T-helper 2 cell treated with Interferon-gamma antibody and Interleukin-4, amounts not matched to agents 5 μg/mL and 100 μg/mL, for 36 hours (primary cell): ENCODE data around the gene HSF4.

ENCODE experiments used
- DNase-seq: peaks from one replicate; pipeline ENCODE4 v3.0.0; 2021; ENCODE audit warnings: low spot score
- H3K27ac Mint-ChIP-seq: one replicate; pipeline ENCODE4 v1.8.0; 2021; ENCODE audit warnings: mild to moderate bottlenecking, mixed read lengths
- H3K27me3 Mint-ChIP-seq: one replicate; pipeline ENCODE4 v1.8.0; 2021; ENCODE audit warnings: low read depth, mixed read lengths
- H3K36me3 Mint-ChIP-seq: one replicate; pipeline ENCODE4 v1.8.0; 2021; ENCODE audit warnings: low read depth, mixed read lengths
- H3K4me1 Mint-ChIP-seq: one replicate; pipeline ENCODE4 v1.8.0; 2021; ENCODE audit warnings: low read depth, mixed read lengths
- H3K4me3 Mint-ChIP-seq: one replicate; pipeline ENCODE4 v1.8.0; 2022; ENCODE audit warnings: mild to moderate bottlenecking, moderate library complexity, mixed read lengths
- H3K9me3 Mint-ChIP-seq: one replicate; pipeline ENCODE4 v1.8.0; 2021; ENCODE audit warnings: mixed read lengths

The HSF4 gene

DNA sequence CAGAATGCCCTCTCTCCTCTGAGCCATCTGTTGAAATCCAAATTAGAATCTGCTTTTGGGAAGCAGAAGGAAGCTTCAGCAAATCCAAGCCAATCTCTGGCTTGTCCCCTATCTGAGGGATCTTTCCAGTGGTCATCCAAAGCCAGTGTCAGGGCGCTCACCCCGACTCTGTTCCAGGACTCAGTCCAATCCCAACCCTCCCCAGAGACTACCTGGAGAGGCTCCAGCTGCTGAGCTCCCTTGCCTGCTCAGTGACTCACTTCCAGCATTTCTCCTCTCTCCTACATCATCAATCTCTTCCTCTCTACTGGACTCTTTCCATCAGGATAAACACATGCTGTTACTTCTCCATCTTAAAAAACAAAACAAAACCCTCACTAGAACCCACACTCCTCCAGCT is 16.8 kb downstream of the HSF4 start:
- H3K4me3 Mint-ChIP-seq: no peak overlapping the region
- H3K36me3 Mint-ChIP-seq: peaks cover 5% of the 10 kb centered on the region
- DNase-seq: no peak
- H3K4me1 Mint-ChIP-seq: peaks cover 26% of the 10 kb centered on the region
- no peaks in the 10 kb centered on the region for H3K9me3 Mint-ChIP-seq
- H3K27me3 Mint-ChIP-seq: peaks cover 11% of the 10 kb centered on the region
- no peak overlapping the region for H3K27ac Mint-ChIP-seq

DNA sequence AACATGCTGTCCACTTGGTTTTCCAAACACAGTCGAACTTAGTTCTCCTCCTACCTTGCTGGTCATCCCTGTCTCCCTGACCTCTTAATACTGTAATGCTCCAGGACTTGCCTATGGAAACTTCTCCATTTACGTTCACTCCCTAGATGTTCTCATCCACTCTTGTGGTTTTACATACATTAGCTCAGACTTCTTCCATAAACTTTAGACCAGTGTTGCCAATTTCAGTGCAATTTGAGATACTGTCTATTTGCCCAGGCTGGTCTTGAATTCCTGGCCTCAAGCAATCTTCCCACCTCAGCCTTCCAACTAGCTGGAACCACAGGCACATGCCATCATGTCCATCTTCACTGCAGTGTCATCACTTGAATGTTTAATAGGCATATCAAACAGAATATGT is 17.7 kb downstream of the HSF4 start:
- H3K9me3 Mint-ChIP-seq: no peaks in the 10 kb centered on the region
- no peak overlapping the region for H3K27ac Mint-ChIP-seq
- H3K4me1 Mint-ChIP-seq: peaks cover 21% of the 10 kb centered on the region
- H3K4me3 Mint-ChIP-seq: no peak overlapping the region
- no peak for DNase-seq
- H3K27me3 Mint-ChIP-seq: peaks cover 8% of the 10 kb centered on the region
- H3K36me3 Mint-ChIP-seq: no peaks in the 10 kb centered on the region

DNA sequence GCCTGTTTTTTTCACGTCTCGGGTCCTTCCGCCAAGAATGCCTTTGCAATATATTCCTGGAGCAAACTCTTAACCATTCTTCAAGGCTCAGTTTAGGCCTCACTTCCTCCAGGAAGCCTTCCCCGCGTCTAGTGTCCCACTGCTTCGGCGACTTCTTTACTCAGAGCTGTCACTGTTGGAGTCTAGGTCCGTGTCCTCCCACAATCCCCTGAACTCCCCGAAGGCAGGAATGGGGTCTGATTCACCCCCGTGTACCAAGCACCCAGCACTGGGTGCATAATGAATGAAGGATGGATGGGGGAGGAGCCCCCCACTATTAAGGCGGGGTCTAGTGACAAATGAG is 18.7 kb downstream of the HSF4 start:
- Mint-ChIP-seq H3K9me3 (no peaks in the 10 kb centered on the region), H3K36me3 (no peaks in the 10 kb centered on the region)

DNA sequence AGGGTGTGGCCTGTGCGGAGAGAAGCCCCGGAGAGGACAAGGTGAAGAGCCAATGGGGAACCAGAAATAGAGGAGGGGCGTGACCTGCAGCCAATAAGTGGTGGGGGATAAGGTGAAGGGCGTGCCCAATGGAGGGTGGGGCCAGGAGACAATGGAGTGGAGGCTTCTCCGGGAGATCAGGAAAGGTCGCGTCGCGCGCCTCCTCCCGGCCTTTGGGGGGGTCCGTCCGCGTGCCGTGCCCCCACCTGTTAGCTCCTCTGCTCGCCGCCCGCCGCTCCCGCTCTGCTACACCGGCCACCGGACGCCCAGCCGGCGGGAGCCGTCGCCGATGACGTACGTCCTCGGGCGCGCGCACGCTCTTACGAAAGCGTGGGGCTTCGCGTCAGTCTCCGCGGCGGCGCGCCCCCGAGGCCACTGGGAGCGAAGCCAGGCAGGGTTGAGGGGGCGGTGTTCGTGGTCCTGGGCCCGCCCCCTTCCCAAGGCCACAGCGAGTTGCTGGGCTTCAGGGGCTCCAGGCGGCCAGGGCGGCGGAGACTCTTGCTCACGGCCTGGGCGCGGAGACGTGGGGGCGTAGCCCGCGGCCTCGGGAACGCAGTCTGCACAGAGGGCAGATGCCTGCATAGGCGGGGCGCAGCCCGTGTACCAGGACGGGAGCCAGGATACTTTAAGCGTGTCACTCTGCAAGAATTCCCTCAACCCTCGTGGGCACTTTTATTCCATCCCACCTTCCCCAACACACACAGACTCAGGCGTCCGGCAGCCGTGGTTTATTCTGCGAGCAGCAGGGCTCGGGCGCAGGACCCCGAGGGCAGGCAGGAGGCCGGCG is 19.3 kb downstream of the HSF4 start, which contains the start of gene MATCAP1:
Gene MATCAP1, minus strand, starts transcription at position 337 of the 826 bp plus-strand sequence. CDS start 3,353 bp downstream, outside the sequence.
- peak; percentile 94 for DNase-seq
- H3K9me3 Mint-ChIP-seq: no peaks in the 10 kb centered on the region
- H3K4me1 Mint-ChIP-seq: peaks cover 13% of the 10 kb centered on the region
- no peaks in the 10 kb centered on the region for H3K36me3 Mint-ChIP-seq
- peaks cover 8% of the 10 kb centered on the region for H3K27me3 Mint-ChIP-seq
- peak within 1 kb of the TSS; percentile 90 for H3K4me3 Mint-ChIP-seq
- H3K27ac Mint-ChIP-seq: peak within 1 kb of the TSS; percentile 66

More for the DNA sequence above, 18.7 kb downstream of the HSF4 start:
- no peak overlapping the region for H3K27ac Mint-ChIP-seq
- peaks cover 16% of the 10 kb centered on the region for H3K4me1 Mint-ChIP-seq
- H3K27me3 Mint-ChIP-seq: peaks cover 8% of the 10 kb centered on the region
- H3K4me3 Mint-ChIP-seq: no peak overlapping the region
- DNase-seq: no peak

DNA sequence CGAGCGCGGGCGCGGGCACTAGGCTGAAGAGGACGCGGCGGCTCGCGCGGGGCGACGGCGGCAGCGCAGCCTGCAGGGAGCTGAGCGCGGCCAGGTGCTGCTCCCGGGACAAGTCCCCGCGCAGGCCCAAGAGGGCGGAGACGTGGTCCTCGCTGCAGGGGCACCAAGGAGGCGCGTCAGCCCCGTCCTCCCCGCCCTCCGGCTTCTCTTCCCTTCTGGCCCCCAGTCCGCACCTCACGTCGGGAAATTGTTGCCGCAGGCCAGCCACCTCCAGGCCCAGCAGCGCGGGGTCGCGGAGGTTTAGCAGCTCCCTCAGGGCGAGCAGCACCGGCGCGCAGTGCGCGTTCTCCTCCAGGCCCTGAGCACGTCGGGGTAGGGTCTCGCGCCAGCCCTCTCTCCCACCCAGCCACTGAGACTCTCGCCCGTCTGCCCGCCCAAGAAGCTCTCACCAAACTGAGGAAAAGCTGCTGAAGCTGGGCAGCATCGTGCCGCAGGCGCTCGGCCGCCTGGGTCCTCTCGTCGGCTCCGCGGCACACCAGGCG is 20.0 kb downstream of the HSF4 start:
- Mint-ChIP-seq H3K9me3 (no peaks in the 10 kb centered on the region), H3K4me1 (peaks cover 10% of the 10 kb centered on the region), H3K36me3 (no peaks in the 10 kb centered on the region), H3K27me3 (peaks cover 8% of the 10 kb centered on the region), H3K4me3 (peak overlapping the region; percentile 90), H3K27ac (no peak overlapping the region)
- no peak for DNase-seq

DNA sequence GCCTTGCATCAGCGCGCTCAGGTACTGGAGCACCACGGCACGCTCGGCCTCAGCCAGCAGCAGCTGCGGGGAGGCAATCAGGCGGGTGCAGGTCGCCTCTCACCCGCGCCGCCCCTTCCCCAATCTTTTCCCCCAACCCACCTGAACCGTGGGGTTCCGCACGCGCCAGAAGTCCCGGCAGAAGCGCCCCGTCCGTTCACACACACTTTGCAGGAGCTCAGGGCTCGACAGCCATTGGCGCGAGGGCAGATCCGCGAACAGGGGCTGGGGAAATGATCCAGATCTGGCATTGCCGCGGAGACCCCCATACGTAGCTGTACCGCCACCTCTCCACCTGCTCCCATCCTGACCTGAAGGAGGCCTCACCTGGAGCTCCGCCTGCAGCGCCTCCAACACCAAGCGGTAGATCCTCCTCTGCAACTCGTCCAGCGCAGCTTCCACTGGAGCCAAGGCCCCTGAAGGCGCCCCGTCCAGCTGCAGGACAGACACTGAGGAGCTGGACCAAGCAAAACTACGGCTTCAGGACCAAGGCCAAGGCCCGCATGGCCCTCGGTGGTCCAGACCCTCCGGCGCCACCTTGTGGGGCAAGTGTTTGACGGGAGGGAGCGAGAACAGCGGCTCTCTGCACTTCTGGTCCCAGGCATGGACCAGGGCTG is 20.6 kb downstream of the HSF4 start:
- Mint-ChIP-seq H3K27me3 (peaks cover 8% of the 10 kb centered on the region), H3K27ac (peak overlapping the region; percentile 85), H3K9me3 (no peaks in the 10 kb centered on the region), H3K36me3 (no peaks in the 10 kb centered on the region), H3K4me3 (peak overlapping the region; percentile 90), H3K4me1 (peaks cover 10% of the 10 kb centered on the region)
- peak; percentile 83 for DNase-seq

DNA sequence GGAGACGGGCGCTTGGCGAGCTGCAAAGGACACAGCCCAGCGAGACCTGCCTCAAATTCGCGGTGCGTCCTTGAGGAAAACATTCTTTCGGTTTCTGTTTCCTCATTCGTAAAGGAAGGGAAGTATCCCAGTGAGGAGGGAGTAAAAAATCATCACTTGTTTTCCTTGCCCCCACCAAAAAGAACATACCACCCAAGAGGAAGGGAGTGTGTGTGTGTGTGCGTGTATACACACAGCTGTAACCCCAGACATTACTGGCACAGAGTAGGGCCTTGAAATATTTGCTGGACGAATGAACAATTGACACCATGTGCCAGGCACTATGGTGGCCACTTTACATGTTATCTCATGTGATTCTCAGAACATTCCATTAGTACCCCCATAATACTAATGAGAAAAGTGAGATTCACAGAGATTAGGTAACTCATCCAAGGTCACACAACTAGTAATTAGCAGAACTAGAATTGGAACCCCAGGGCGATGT is 21.1 kb downstream of the HSF4 start:
- no peaks in the 10 kb centered on the region for H3K36me3 Mint-ChIP-seq
- H3K4me1 Mint-ChIP-seq: peaks cover 10% of the 10 kb centered on the region
- H3K4me3 Mint-ChIP-seq: peak overlapping the region; percentile 90
- H3K27me3 Mint-ChIP-seq: peaks cover 8% of the 10 kb centered on the region
- H3K27ac Mint-ChIP-seq: no peak overlapping the region
- H3K9me3 Mint-ChIP-seq: no peaks in the 10 kb centered on the region
- DNase-seq: no peak

DNA sequence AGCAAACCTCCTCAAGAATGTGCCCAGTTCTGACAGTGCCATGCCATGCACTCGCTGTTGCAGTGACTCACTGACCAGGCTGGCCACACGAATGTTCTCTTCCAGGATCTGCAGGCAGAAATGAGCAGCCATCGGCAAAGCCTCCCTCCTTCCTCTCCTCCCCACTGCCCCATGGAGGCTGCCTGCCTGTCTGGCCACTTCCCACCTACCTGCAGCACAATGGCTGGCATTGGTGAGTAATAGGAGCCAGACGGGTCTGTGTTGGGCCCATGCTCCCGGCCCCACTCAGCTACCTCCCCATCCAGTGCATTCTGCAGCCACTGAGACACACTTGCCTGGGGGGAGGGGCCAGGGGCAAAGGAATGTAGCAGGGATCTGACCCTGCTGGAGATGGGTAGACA is 22.0 kb downstream of the HSF4 start:
- peaks cover 16% of the 10 kb centered on the region for H3K4me1 Mint-ChIP-seq
- H3K4me3 Mint-ChIP-seq: no peak overlapping the region
- peaks cover 8% of the 10 kb centered on the region for H3K27me3 Mint-ChIP-seq
- no peaks in the 10 kb centered on the region for H3K9me3 Mint-ChIP-seq
- no peaks in the 10 kb centered on the region for H3K36me3 Mint-ChIP-seq
- no peak for DNase-seq
- no peak overlapping the region for H3K27ac Mint-ChIP-seq

DNA sequence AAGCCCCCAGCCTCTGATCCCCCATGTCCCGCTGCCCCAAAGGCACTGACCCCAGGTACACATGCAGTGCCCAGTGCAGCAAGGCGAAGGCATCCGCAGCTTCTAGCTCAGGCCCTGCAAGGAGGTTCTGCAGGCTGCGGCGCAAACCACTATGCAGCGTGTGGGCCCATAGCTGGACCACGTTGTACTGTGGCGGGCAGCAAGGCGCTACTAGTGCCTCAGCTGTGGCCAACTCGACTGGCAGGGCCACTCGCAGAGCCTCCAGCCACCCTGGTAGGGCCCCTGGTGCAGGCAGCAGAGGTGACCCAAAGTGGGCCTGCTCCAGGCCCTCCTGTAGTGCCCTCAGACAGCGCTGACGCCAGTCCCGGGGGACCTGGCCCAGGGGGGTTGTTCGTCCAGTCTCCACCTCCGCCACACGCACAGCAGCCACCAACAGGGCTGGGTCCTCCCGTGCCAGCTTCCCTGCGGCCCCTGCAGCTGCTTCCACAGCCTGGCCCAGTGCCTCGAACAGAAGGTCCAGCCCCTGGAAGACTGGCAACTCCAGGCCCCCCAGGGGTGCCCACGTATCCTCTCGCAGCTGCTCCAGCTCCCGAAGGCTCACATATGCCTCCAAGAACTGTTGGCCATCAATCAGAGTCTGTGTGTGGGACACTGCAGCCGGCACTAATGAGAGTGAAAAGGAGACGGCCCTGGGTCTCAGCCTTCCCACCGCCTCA is 22.8 kb downstream of the HSF4 start:
- H3K4me3 Mint-ChIP-seq: no peak overlapping the region
- H3K27ac Mint-ChIP-seq: no peak overlapping the region
- peaks cover 8% of the 10 kb centered on the region for H3K27me3 Mint-ChIP-seq
- peaks cover under 1% of the 10 kb centered on the region for H3K36me3 Mint-ChIP-seq
- H3K9me3 Mint-ChIP-seq: no peaks in the 10 kb centered on the region
- DNase-seq: no peak
- H3K4me1 Mint-ChIP-seq: peaks cover 20% of the 10 kb centered on the region

DNA sequence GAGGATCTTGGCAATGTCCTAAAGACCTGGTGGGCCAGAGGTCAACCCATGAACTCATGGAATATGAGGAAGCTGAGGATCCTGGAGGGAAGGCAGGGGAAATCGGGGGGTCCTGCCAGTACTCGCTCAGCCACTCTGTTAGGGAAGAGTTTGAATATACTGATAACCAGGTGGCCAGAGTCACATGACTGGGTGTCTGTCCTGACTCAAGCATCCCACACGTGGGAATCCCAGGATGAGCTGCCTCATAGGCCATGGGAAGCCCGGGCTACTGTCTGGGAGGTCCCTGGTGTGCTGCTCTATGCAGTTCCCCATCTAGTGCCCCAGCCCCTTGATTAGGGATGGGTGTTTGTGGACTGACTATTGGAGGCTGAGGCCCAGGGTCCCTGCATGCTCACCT is 23.8 kb downstream of the HSF4 start:
- H3K4me1 Mint-ChIP-seq: peaks cover 30% of the 10 kb centered on the region
- no peak overlapping the region for H3K4me3 Mint-ChIP-seq
- no peak for DNase-seq
- no peak overlapping the region for H3K27ac Mint-ChIP-seq
- H3K36me3 Mint-ChIP-seq: peaks cover 10% of the 10 kb centered on the region
- no peaks in the 10 kb centered on the region for H3K9me3 Mint-ChIP-seq
- H3K27me3 Mint-ChIP-seq: peaks cover 8% of the 10 kb centered on the region

DNA sequence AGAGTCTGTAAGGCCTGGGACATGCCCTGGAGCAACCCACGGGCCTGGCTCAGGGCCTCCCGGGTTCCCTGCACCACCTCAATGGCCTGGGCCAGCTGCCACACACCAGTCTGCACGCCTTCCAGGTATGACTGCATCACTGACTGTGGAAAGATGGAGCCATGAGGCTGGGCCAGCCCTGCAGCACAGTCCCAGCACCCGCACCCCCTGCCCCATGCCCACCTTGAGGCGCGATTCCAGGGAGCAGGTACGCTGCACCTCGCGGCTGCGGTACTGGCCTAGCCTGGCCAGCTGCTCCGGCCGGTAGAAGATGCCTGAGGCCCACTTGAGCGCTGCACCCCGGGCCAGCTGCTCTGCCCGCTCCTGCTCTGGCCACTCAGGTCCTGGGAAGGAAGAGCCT is 24.3 kb downstream of the HSF4 start:
- peaks cover 34% of the 10 kb centered on the region for H3K4me1 Mint-ChIP-seq

DNA sequence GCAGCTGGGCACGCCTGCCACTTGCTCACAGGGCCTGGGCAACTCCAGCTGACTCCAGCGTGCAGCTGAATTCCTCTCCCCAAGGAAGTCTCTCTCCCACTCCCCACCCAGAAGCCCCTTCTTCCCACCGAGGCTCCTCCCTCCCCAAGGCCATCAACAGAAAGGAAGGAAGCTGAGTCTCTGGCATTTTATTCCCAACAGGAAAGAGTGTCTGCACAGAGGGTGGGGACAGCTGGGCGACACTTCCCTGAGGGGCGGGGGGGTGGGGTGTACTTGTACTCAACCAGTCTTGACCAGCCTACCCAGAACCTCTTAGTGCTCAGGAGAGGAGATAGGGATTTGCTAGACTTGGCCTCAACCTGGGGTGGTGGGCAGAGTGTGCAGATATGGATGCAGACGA is 25.5 kb downstream of the HSF4 start, which contains the start of gene EXOC3L1:
Gene EXOC3L1, minus strand, starts transcription at position 96 of the 400 bp plus-strand sequence. CDS start 460 bp downstream, outside the sequence.
- no peak for DNase-seq
- peak within 1 kb of the TSS; percentile 95 for H3K4me3 Mint-ChIP-seq
- peaks cover 7% of the 10 kb centered on the region for H3K27me3 Mint-ChIP-seq
- H3K27ac Mint-ChIP-seq: no peak within 1 kb of the TSS
- no peaks in the 10 kb centered on the region for H3K9me3 Mint-ChIP-seq
- peaks cover 35% of the 10 kb centered on the region for H3K4me1 Mint-ChIP-seq
- peaks cover 25% of the 10 kb centered on the region for H3K36me3 Mint-ChIP-seq

More for the DNA sequence above, 24.3 kb downstream of the HSF4 start:
- Mint-ChIP-seq H3K4me3 (no peak overlapping the region), H3K9me3 (no peaks in the 10 kb centered on the region), H3K36me3 (peaks cover 15% of the 10 kb centered on the region), H3K27ac (no peak overlapping the region), H3K27me3 (peaks cover 8% of the 10 kb centered on the region)
- DNase-seq: no peak

DNA sequence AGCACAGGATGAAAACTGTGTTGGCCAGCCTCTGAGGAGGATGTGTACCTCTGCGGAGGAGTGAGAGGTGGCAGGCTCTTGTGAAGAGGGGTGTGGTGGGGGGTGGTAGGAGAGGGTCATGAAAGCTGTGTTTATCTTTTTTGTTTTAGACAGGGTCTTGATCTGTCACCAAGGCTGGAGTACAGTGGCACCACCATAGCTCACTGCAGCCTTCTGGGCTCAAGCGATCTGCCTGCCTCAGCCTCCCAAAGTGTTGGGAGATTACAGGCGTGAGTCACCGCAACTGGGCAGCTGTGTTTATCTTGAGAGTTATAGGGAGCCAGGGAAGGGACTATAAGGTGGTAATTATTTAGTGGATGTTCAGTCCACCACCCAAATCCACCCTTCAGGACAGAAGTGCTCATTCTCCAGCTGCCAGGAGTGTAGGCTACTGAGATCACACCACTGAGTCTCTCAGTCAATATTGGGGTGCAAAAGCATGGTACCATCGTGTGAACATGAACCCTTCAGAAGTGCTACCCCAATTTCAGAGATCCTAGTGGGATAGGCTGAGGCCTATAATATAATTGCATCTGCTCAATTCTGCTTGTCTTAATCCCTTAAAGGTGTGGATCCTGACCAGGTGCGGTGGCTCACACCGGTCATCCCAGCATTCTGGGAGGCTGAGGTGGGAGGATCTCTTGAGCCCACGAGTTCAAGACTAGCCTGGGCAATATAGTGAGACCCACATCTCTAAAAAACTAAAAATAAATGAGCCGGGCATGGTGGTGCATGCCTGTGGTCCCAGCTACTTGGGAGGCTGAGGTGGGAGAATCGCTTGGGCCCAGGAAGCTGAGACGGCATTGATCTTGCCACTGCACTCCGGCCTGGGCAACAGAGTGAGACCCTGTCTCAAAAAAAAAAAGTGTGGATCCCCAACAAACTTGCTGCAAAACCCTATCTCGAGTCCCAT is 26.2 kb downstream of the HSF4 start:
- Mint-ChIP-seq H3K27me3 (no peaks in the 10 kb centered on the region), H3K36me3 (peaks cover 32% of the 10 kb centered on the region), H3K9me3 (no peaks in the 10 kb centered on the region), H3K4me3 (peak overlapping the region; percentile 95), H3K4me1 (peaks cover 29% of the 10 kb centered on the region), H3K27ac (no peak overlapping the region)
- no peak for DNase-seq
